ENCODE data around the gene IGFALS.

DNA sequence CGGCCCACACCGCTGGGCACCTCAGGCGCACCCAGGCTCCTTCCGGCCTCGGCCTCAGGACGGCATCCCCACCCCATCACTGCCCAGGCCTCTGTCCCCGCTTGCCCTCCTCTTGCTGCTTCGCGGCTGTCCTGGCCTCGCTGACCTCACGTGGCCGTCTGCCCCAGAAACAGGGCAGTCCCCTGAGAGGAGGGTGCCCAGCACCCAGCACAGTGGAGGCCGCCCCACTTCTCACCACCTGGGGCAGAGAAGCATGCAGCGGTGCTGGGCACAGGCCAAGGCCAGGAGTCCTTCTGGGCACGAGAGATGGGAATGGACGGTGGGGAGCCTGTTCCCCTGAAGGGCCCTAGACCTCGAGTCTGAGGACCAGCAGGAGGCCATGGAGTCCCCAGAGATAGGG is 24.2 kb upstream of the IGFALS start:
- TF ChIP-seq POLR2A (IDR thresholded peaks at IDR 0.05), result no peak
- TF ChIP-seq POLR2AphosphoS5 (IDR thresholded peaks at IDR 0.05), result no peak

Measured in suprapubic skin (tissue), 4 donors.